Immature natural killer cell (primary cell): ENCODE measurements around the gene PTPRM. TPM values are rescaled to one million over a fixed set of nuclear protein-coding genes. Genes with fewer than 3 reads are reported as not detected.

ENCODE experiments used
- DNase-seq, 3 donors: peaks; one replicate each; pipeline ENCODE4 v3.0.0; 2022; ENCODE audit warnings: mixed read lengths in 1 of 3
- H3K27ac Mint-ChIP-seq, 6 donors: one replicate each; pipeline ENCODE4 v1.8.0; 2020; ENCODE audit warnings: mixed read lengths in 6 of 6, mild to moderate bottlenecking in 5 of 6, inconsistent platforms in 4 of 6, moderate library complexity in 3 of 6
- H3K27me3 Mint-ChIP-seq, 3 donors: one replicate each; pipeline ENCODE4 v1.8.0; 2020 to 2021; ENCODE audit warnings: low read depth in 3 of 3, mild to moderate bottlenecking in 3 of 3, mixed read lengths in 3 of 3, moderate library complexity in 3 of 3, inconsistent platforms in 1 of 3
- H3K36me3 Mint-ChIP-seq, 3 donors: one replicate each; pipeline ENCODE4 v1.8.0; 2020; ENCODE audit warnings: mixed read lengths in 3 of 3, inconsistent platforms in 2 of 3, mild to moderate bottlenecking in 2 of 3
- H3K4me1 Mint-ChIP-seq, 2 donors: one replicate each; pipeline ENCODE4 v1.8.0; 2020; ENCODE audit warnings: inconsistent platforms in 2 of 2, mild to moderate bottlenecking in 2 of 2, mixed read lengths in 2 of 2, moderate library complexity in 1 of 2
- H3K4me3 Mint-ChIP-seq, 5 donors: one replicate each; pipeline ENCODE4 v1.8.0; 2020; ENCODE audit warnings: mild to moderate bottlenecking in 5 of 5, mixed read lengths in 5 of 5, inconsistent platforms in 3 of 5, moderate library complexity in 3 of 5
- H3K9me3 Mint-ChIP-seq, 6 donors: one replicate each; pipeline ENCODE4 v1.8.0; 2020; ENCODE audit warnings: mild to moderate bottlenecking in 6 of 6, mixed read lengths in 6 of 6, inconsistent platforms in 4 of 6, moderate library complexity in 3 of 6
- polyA plus RNA-seq, 3 donors: library from polyadenylated mRNA; unstranded; fragments of 300-500 nt; fragmentation: Illumina TruSeq; gene quantifications; one replicate each; pipeline ENCODE4 v1.2.3, GENCODE V29; 2021

The PTPRM gene
- polyA plus RNA-seq, 3 donors from 2014 or later, result 1.3 to 9.7 (median 3.2) TPM

DNA sequence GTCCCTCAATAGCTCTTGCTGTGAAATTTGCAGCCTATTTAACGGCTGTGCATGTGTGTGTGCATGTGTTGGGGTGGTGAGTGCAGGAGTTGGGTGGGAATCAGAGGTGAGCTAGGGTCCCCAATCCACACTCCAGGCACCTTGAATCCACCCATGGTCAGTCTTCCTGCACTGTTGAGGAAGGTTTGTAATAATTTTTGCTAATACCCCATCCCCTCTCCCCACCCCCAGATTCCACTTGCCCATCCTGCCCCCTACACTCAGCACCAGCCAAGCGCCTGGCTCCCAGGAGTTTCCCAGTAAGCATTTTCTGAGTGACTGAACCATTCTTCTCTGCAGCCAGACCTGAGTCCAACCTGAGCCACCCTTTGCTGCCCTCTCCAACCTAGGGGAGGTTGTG lies 833.7 kb downstream of the PTPRM start:
- peaks cover 0 to 1% (median 0%) of the 10 kb centered on the region in 3 donors for H3K27me3 Mint-ChIP-seq
- no peak for DNase-seq
- H3K27ac Mint-ChIP-seq, result no peak overlapping the region
- peaks cover 0 to 4% (median 0%) of the 10 kb centered on the region in 3 donors for H3K36me3 Mint-ChIP-seq
- no peak overlapping the region for H3K4me3 Mint-ChIP-seq
- peaks cover 0 to 2% (median 0%) of the 10 kb centered on the region in 6 donors for H3K9me3 Mint-ChIP-seq
- no peaks in the 10 kb centered on the region for H3K4me1 Mint-ChIP-seq

DNA sequence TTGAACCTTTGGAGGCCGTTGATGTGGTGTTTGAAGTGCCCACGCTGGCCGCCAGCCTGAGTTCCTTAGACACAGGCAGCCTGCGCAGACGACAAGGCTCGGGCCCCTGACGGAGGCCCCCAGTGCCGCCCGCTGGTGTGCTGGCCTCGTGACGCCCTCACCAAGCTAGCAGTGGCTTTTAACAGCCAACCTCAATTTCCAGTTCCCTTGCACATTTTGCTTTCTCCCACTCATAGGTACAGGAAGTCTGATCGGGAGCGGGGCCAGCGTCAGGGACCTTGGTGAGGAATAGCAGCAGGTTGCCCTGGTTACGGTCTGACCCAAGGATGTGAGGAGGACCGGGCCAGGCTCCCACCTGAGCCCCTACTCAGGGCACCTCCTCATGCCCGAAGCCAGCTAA lies 834.5 kb downstream of the PTPRM start:
- H3K4me3 Mint-ChIP-seq, result no peak overlapping the region
- peaks cover 0 to 1% (median 0%) of the 10 kb centered on the region in 3 donors for H3K27me3 Mint-ChIP-seq
- DNase-seq, result no peak
- no peak overlapping the region for H3K27ac Mint-ChIP-seq
- H3K9me3 Mint-ChIP-seq, result peaks cover 0 to 2% (median 0%) of the 10 kb centered on the region in 6 donors
- H3K36me3 Mint-ChIP-seq, result peaks cover 0 to 10% (median 0%) of the 10 kb centered on the region in 3 donors
- no peaks in the 10 kb centered on the region for H3K4me1 Mint-ChIP-seq

DNA sequence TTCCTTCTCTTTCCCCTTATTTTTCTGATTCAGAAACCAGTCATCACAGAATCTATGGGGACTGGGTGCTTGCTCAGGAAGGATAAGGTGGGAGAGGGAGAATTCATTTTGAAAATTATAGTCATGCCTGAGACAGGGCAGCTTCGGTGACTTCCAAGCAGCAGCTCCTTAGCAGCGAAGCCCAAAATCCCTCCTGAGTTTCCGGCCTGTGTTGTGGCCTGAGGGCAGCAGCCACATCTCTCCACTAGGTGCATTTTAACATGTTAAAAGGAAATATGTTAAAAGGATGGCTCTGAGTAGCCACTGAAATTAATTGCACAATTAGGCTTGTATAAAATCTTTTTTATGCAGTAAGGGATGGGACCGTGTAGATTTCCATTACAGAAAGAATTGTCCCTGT lies 835.1 kb downstream of the PTPRM start:
- no peaks in the 10 kb centered on the region for H3K4me1 Mint-ChIP-seq
- H3K27ac Mint-ChIP-seq, result no peak overlapping the region
- H3K9me3 Mint-ChIP-seq, result peaks cover 0 to 2% (median 0%) of the 10 kb centered on the region in 6 donors
- peaks cover 0 to 10% (median 0%) of the 10 kb centered on the region in 3 donors for H3K36me3 Mint-ChIP-seq
- no peak overlapping the region for H3K4me3 Mint-ChIP-seq
- H3K27me3 Mint-ChIP-seq, result peaks cover 0 to 1% (median 0%) of the 10 kb centered on the region in 3 donors
- DNase-seq, result no peak

DNA sequence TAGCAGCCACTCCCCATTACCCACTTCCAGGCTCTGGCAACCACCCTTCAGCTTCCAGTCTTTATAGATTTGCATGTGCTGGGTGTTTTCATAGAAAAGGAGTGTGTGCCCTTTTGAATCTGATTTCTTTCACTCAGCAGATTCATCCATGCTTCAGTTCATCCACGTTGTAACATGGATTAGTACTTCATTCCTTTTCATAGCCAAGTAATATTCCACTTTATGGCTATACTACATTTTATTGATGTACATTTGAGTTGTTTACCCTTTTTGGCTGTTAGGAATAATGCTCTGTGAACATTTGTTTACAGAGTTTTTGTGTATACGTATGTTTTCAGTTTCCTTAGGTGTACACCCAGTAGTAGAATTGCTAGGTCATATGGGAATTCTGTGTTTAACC lies 836.6 kb downstream of the PTPRM start:
- no peak for DNase-seq
- Mint-ChIP-seq H3K27me3 (peaks cover 0 to 1% (median 0%) of the 10 kb centered on the region in 3 donors), H3K4me3 (no peak overlapping the region), H3K4me1 (no peaks in the 10 kb centered on the region), H3K36me3 (peaks cover 0 to 10% (median 0%) of the 10 kb centered on the region in 3 donors), H3K9me3 (peaks cover 0 to 2% (median 0%) of the 10 kb centered on the region in 6 donors), H3K27ac (no peak overlapping the region)

DNA sequence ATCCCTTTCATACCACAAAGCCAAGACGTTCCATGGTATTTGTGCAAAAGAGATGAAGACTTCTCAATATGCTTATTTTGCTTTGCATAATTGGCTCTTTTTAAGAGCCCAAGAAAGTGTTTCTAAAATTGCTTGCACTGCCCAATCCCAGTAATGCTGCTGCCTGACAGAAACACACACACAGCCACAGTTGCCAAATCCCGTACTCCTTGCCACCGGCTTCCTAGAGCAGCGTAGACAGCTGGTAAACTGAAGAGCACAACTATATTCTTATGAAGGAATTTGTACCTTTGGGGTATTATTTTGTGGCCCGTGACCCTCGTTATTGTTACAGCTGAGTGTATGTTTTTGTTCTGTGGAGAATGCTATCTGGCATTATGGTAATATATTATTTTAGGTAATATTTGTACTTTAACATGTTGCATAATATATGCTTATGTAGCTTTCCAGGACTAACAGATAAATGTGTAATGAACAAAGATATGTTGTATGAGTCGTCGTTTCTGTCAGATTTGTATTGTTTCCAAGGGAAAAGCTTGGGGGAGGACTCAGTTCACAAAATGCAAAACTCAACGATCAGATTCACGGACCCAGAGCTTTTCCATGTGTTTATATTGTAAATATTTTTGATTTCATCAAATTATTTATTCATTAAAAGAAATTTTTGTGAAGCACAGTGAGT lies 839.2 kb downstream of the PTPRM start:
- Mint-ChIP-seq H3K36me3 (peaks cover 0 to 14% (median 0%) of the 10 kb centered on the region in 3 donors), H3K4me1 (no peaks in the 10 kb centered on the region), H3K9me3 (peaks cover 2 to 22% (median 8%) of the 10 kb centered on the region in 6 donors), H3K27me3 (peaks cover 0 to 1% (median 0%) of the 10 kb centered on the region in 3 donors), H3K27ac (no peak overlapping the region), H3K4me3 (no peak overlapping the region)
- no peak for DNase-seq

DNA sequence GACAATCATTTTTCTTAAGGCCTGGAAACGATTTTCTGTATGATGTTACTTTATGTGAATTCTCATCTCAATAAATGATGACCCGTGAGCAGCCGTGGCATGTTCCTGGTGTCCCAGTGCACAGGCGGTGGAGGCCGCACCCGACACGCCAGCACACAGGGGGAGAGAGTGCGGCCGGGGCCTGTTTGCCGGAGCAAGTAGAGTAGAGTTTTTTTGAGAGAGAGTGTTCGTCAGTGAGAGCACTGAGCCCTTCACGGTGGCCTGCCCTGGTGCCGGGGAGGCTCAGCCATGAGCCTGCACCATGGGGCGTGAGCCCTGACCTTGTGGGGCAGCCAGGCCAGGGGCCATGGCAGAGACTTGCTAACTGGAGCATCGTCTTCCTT lies 839.7 kb downstream of the PTPRM start:
- peaks cover 0 to 1% (median 0%) of the 10 kb centered on the region in 3 donors for H3K27me3 Mint-ChIP-seq
- H3K36me3 Mint-ChIP-seq, result peaks cover 0 to 14% (median 0%) of the 10 kb centered on the region in 3 donors
- H3K4me1 Mint-ChIP-seq, result no peaks in the 10 kb centered on the region
- no peak for DNase-seq
- no peak overlapping the region for H3K27ac Mint-ChIP-seq
- H3K4me3 Mint-ChIP-seq, result no peak overlapping the region
- H3K9me3 Mint-ChIP-seq, result peaks cover 4 to 25% (median 12%) of the 10 kb centered on the region in 6 donors

DNA sequence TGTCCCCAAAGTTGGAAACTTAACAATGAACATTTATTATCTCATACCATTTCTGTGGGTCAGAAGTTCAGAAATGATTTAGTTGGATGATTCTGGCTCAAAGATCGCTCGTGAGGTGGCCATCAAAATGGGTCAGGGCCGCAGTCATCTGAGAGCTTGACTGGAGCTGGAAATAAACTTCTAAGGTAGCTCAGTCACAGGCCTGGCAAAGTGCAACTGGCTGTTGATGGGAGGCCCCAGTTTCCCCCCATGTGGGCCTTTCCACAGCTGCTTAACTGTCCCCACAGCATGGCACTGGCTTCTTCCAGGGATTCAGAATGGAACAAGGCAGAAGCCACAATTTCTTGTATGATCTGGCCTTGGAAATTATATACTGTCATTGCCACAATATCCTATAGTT lies 842.0 kb downstream of the PTPRM start:
- no peak for DNase-seq
- Mint-ChIP-seq H3K36me3 (peaks cover 0 to 13% (median 0%) of the 10 kb centered on the region in 3 donors), H3K27ac (no peak overlapping the region), H3K9me3 (peaks cover 6 to 35% (median 15%) of the 10 kb centered on the region in 6 donors), H3K4me3 (no peak overlapping the region), H3K27me3 (peaks cover 0 to 4% (median under 1%) of the 10 kb centered on the region in 3 donors), H3K4me1 (no peaks in the 10 kb centered on the region)

DNA sequence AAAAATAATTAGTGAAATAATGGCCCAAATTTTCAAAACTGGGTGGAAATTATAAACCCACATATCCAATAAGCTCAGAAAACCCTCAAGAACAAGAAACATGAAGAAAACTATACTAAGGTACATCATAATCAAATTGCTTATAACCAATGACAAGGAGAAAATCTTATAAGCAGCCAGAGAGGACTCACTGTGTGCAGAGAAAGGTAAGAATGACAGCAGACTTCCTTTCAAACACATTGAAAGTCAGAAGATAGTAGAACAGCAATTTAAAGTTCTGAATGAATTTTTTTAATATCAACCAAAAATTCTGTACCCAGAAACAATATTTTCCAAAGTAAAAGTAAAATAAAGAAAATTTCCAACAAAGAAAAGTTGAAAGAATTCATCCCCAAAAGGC lies 844.4 kb downstream of the PTPRM start:
- Mint-ChIP-seq H3K36me3 (peaks cover 0 to 4% (median 0%) of the 10 kb centered on the region in 3 donors), H3K27ac (no peak overlapping the region), H3K4me1 (no peaks in the 10 kb centered on the region), H3K27me3 (peaks cover 0 to 8% (median 0%) of the 10 kb centered on the region in 3 donors), H3K4me3 (no peak overlapping the region), H3K9me3 (peaks cover 7 to 35% (median 15%) of the 10 kb centered on the region in 6 donors)
- DNase-seq, result no peak

DNA sequence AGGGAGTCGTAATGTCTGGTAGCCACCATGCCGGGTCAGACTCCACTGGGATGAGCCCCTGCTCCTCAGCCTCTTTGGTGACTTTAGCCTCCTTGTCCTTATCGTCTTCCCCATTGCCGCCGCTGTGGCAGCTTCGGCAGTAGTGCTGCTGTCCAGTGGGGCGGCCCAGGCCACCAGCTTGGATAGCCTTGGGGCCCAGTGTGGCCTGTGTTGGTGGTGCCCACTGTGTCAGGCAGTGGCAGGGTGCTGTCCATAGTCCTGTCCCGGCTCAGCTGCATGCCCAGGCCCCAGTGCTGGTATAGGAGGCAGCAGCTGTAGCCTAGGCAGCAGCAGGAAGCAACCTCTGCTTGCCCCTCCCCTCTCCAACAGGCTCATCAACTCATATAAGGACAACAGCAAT lies 845.0 kb downstream of the PTPRM start:
- peaks cover 0 to 4% (median 0%) of the 10 kb centered on the region in 3 donors for H3K36me3 Mint-ChIP-seq
- peaks cover 7 to 35% (median 15%) of the 10 kb centered on the region in 6 donors for H3K9me3 Mint-ChIP-seq
- no peak for DNase-seq
- H3K27me3 Mint-ChIP-seq, result peaks cover 0 to 8% (median 0%) of the 10 kb centered on the region in 3 donors
- H3K4me3 Mint-ChIP-seq, result no peak overlapping the region
- H3K4me1 Mint-ChIP-seq, result no peaks in the 10 kb centered on the region
- H3K27ac Mint-ChIP-seq, result no peak overlapping the region

DNA sequence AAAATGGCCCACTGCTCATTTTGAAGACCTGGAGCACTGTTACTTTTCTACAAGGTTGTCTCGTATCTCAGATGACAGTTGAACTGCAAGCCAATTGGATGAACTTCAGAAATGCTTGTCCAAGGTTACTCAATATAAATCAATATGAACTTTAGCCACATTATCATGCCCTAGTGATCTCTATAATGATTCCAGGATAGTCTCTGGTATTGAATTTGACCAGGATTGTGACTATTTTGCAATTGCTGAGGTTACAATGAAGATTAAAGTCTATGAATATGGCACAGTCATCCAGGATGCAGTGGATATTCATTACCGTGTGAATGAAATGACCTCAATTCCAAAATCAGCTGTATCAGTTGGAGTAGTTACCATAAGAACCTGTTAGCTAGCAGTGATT lies 846.1 kb downstream of the PTPRM start:
- no peak overlapping the region for H3K27ac Mint-ChIP-seq
- H3K9me3 Mint-ChIP-seq, result peaks cover 7 to 35% (median 15%) of the 10 kb centered on the region in 6 donors
- H3K36me3 Mint-ChIP-seq, result peaks cover 0 to 4% (median 0%) of the 10 kb centered on the region in 3 donors
- no peak for DNase-seq
- H3K4me3 Mint-ChIP-seq, result no peak overlapping the region
- peaks cover 0 to 8% (median 0%) of the 10 kb centered on the region in 3 donors for H3K27me3 Mint-ChIP-seq
- H3K4me1 Mint-ChIP-seq, result no peaks in the 10 kb centered on the region

DNA sequence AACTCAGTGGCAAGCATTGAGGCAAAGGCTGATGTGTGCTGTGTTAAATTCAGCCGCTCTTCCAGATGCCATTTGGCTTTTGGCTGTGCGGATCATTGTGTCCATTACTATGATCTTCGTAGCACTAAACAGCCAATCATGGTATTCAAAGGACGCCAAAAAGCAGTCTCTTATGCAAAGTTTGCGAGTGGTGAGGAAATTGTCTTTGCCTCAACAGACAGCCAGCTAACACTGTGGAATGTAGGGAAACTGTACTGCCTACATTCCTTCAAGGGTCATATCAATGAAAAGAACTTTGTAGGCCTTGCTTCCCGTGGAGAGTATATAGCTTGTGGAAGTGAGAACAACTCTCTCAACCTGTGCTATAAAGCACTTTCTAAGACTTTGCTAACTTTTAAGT lies 846.6 kb downstream of the PTPRM start:
- H3K36me3 Mint-ChIP-seq, result peaks cover 0 to 4% (median 0%) of the 10 kb centered on the region in 3 donors
- H3K4me1 Mint-ChIP-seq, result no peaks in the 10 kb centered on the region
- H3K27ac Mint-ChIP-seq, result no peak overlapping the region
- no peak overlapping the region for H3K4me3 Mint-ChIP-seq
- DNase-seq, result no peak
- peaks cover 0 to 8% (median 0%) of the 10 kb centered on the region in 3 donors for H3K27me3 Mint-ChIP-seq
- peaks cover 7 to 35% (median 15%) of the 10 kb centered on the region in 6 donors for H3K9me3 Mint-ChIP-seq

DNA sequence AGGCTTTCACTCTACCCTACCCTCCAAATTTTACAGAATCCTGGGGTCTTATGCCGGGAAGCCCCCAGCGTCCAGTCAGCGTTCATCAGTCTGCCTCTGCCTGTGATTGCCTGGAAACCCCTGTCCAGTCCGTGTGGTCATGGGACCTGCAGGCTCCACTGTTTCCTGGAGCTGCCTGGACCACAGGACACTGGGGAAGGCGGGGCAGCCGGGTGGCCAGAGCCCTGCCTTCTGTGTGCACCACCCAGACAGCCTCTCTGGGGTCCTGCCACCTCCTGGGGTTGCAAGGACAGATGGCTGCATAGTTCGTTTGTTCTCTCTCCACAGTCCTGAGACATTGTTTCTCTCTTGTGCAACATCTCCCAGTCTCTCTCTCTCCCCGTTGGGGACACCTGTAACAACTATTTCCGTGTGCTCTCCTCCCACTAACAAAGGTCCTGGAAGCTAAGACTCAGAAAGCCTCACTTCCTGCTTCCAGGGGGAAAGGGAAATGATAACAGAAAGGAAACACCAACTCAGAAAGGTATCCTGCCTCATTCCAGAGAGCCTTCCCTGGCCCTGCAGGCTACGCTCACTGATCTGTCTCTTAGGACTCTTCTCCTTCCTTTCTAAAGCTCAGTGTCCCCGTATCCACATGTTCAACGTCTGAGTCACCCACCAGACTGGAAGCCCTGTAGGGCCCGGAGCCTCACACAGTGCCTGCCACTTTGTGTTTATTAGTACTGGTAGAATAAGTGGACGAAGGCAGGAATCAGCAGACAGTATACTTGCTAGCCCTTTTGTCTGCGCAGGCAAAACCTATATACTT lies 849.3 kb downstream of the PTPRM start:
- Mint-ChIP-seq H3K4me1 (no peaks in the 10 kb centered on the region), H3K27ac (no peak overlapping the region), H3K27me3 (peaks cover 0 to 8% (median 0%) of the 10 kb centered on the region in 3 donors), H3K9me3 (peaks cover 3 to 12% (median 7%) of the 10 kb centered on the region in 6 donors), H3K4me3 (no peak overlapping the region), H3K36me3 (no peaks in the 10 kb centered on the region)
- no peak for DNase-seq

DNA sequence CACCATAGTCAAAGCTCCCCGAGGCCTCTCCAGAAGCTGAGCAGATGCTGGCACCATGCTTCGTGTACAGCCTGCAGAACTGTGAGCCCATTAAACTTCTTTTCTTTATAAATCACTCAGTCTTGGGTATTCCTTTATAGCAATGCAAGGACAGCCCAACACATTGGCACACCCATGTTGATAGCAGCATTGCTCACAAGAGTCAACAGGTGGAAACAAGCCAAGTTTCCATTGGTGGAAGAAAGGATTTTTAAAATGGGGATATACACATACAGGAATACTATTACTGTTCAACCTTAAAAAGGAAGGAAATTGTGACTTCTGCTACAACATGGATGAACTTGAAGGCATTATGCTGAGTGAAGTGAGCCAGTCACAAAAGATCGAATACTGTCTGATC lies 855.3 kb downstream of the PTPRM start:
- H3K9me3 Mint-ChIP-seq, result no peaks in the 10 kb centered on the region
- H3K4me1 Mint-ChIP-seq, result no peaks in the 10 kb centered on the region
- H3K27ac Mint-ChIP-seq, result no peak overlapping the region
- DNase-seq, result no peak
- H3K4me3 Mint-ChIP-seq, result no peak overlapping the region
- H3K27me3 Mint-ChIP-seq, result peaks cover 0 to 1% (median 0%) of the 10 kb centered on the region in 3 donors
- H3K36me3 Mint-ChIP-seq, result no peaks in the 10 kb centered on the region

DNA sequence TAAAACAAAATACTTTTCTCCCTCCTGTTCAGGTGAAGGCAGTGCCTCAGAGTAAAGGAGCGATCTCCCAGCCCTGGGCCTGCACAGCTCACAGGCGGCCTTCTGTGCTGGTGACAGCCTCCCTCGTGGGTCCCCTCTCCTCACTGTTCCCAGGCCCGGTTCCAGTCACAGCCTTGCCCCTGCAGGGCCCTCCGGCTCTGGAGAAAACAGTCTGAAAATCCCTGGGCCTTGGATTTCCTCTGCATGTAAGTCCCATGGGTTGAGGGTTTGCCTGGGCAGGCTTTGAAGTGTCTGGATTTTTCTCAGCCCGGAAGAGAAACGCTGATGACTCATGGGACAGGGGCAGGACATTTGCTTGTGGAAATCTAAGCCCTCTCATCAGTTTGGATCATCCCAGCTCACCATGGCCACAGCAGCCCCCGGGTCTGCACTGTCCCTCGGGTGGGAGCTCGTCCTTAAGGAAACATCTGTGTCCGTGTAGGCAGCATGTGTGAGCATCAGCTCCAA lies 856.0 kb downstream of the PTPRM start:
- DNase-seq, result no peak
- Mint-ChIP-seq H3K4me1 (no peaks in the 10 kb centered on the region), H3K27ac (no peak overlapping the region), H3K36me3 (no peaks in the 10 kb centered on the region), H3K4me3 (no peak overlapping the region), H3K27me3 (peaks cover 0 to 1% (median 0%) of the 10 kb centered on the region in 3 donors), H3K9me3 (no peaks in the 10 kb centered on the region)
